Liver (tissue), 9 donors: ENCODE data around the gene CAPN10. TPM values are rescaled to one million over a fixed set of nuclear protein-coding genes. Genes with fewer than 3 reads are reported as not detected.

ENCODE experiments used
- DNase-seq: peaks from one replicate; pipeline ENCODE4 v3.0.0-alpha.2; 2017; ENCODE audit warnings: low spot score
- H3K27ac ChIP-seq, 2 donors: one replicate each; pipeline ENCODE4 v1.7.0; 2013; ENCODE audit warnings: inconsistent platforms in 2 of 2, low read length in 2 of 2, control low read depth in 1 of 2, low read depth in 1 of 2, mild to moderate bottlenecking in 1 of 2
- H3K27me3 ChIP-seq, 4 donors: one replicate each; pipeline versions ENCODE4 v1.6.1 to v1.7.0; 2013; ENCODE audit warnings: low read length in 3 of 4, inconsistent platforms in 1 of 4, mild to moderate bottlenecking in 1 of 4, moderate library complexity in 1 of 4; ENCODE audit not compliant: control insufficient read depth in 4 of 4, insufficient read depth in 4 of 4
- H3K36me3 ChIP-seq, 4 donors: one replicate each; pipeline versions ENCODE4 v1.6.1 to v1.7.0; 2013; ENCODE audit warnings: low read length in 3 of 4, mild to moderate bottlenecking in 3 of 4, low read depth in 1 of 4, moderate library complexity in 1 of 4; ENCODE audit not compliant: control insufficient read depth in 4 of 4, insufficient read depth in 3 of 4
- H3K4me1 ChIP-seq, 4 donors: one replicate each; pipeline versions ENCODE4 v1.6.1 to v1.7.0; 2013; ENCODE audit warnings: low read length in 3 of 4, mild to moderate bottlenecking in 3 of 4, moderate library complexity in 1 of 4; ENCODE audit not compliant: control insufficient read depth in 4 of 4, insufficient read depth in 4 of 4
- H3K4me3 ChIP-seq, 3 donors: one replicate each; pipeline versions ENCODE4 v1.6.1 to v1.7.0; 2013; ENCODE audit warnings: low read length in 3 of 3, control low read depth in 1 of 3, low read depth in 1 of 3, mild to moderate bottlenecking in 1 of 3
- H3K9ac ChIP-seq, 2 donors: one replicate each; pipeline ENCODE4 v1.7.0; 2013; ENCODE audit warnings: low read length in 2 of 2, mild to moderate bottlenecking in 2 of 2, moderate library complexity in 2 of 2, control low read depth in 1 of 2, low read depth in 1 of 2
- H3K9me3 ChIP-seq, 4 donors: one replicate each; pipeline versions ENCODE4 v1.6.1 to v1.7.0; 2013; ENCODE audit warnings: low read length in 3 of 4; ENCODE audit not compliant: control insufficient read depth in 4 of 4
- EGR1 ChIP-seq, 2 donors: IDR thresholded peaks; 2 replicates each; pipeline ENCODE4 v1.6.1; 2016 to 2018; ENCODE audit warnings: antibody characterized with exemption in 2 of 2, low read depth in 2 of 2
- FOXA1 ChIP-seq: IDR thresholded peaks from 2 replicates; pipeline ENCODE4 v1.6.1; 2016; ENCODE audit warnings: antibody characterized with exemption
- FOXA2 ChIP-seq: IDR thresholded peaks from 2 replicates; pipeline ENCODE4 v1.6.1; 2016; ENCODE audit warnings: antibody characterized with exemption
- GABPA ChIP-seq, 2 donors: IDR thresholded peaks in 1 of 2; conservative IDR thresholded peaks in 1 of 2; 2 replicates each; pipeline ENCODE4 v1.6.1; 2016; ENCODE audit warnings: antibody characterized with exemption in 2 of 2, mild to moderate bottlenecking in 1 of 2, moderate library complexity in 1 of 2
- HNF4A ChIP-seq, 2 donors: conservative IDR thresholded peaks; 2 replicates each; pipeline ENCODE4 v1.6.1; 2016; ENCODE audit warnings: antibody characterized with exemption in 2 of 2, mild to moderate bottlenecking in 2 of 2
- HNF4G ChIP-seq: IDR thresholded peaks from 2 replicates; pipeline ENCODE4 v1.6.1; 2016; ENCODE audit warnings: antibody characterized with exemption
- JUND ChIP-seq, 2 donors: IDR thresholded peaks; 2 replicates each; pipeline ENCODE4 v1.6.1; 2016; ENCODE audit warnings: antibody characterized with exemption in 2 of 2
- NR2F2 ChIP-seq: IDR thresholded peaks from 2 replicates; pipeline ENCODE4 v1.6.1; 2016; ENCODE audit warnings: antibody characterized with exemption
- RXRA ChIP-seq, 2 donors: IDR thresholded peaks; 2 replicates each; pipeline ENCODE4 v1.6.1; 2017 to 2018; ENCODE audit warnings: antibody characterized with exemption in 2 of 2, mild to moderate bottlenecking in 1 of 2
- SP1 ChIP-seq: IDR thresholded peaks from 2 replicates; pipeline ENCODE4 v1.6.1; 2018; ENCODE audit warnings: antibody characterized with exemption, mild to moderate bottlenecking
- TAF1 ChIP-seq: conservative IDR thresholded peaks from 2 replicates; pipeline ENCODE4 v1.6.1; 2016; ENCODE audit warnings: antibody characterized with exemption, mild to moderate bottlenecking
- YY1 ChIP-seq: IDR thresholded peaks from 2 replicates; pipeline ENCODE4 v1.6.1; 2016; ENCODE audit warnings: antibody characterized with exemption, mild to moderate bottlenecking
- WGBS: extraction: QIAGEN DNeasy Blood & Tissue Kit; methylation state at CpG from one replicate; pipeline ENCODE4 v1.1.7; 2013; 5-methylcytosine and 5-hydroxymethylcytosine counted together
- polyA plus RNA-seq, 2 donors: library from polyadenylated mRNA; stranded (reverse) in 1 of 2; unstranded in 1 of 2; fragments of 200-250 nt in 1 of 2; fragments of >200 nt in 1 of 2; fragmentation: Nextera tagmentation in 1 of 2; extraction: Ambion mirVana in 1 of 2; gene quantifications; one replicate each; pipeline versions ENCODE4 v1.2.1 to v1.2.3, GENCODE V29; 2013 to 2015
- total RNA-seq, 2 donors: library from RNA; depleted of rRNA; stranded (reverse); fragments of >200 nt; gene quantifications; one replicate each; pipeline ENCODE4 v1.2.3, GENCODE V29; 2014
- TF ChIP-seq, protein P1 (sequence below): fragments of 150-350 bp; IDR thresholded peaks from 2 replicates; pipeline ENCODE4 v1.5.1; 2017; ENCODE audit warnings: improper control_type of control experiment, low read depth, low read length; ENCODE audit not compliant: missing input control
- TF ChIP-seq, protein P2 (sequence below): IDR thresholded peaks from 2 replicates; pipeline ENCODE4 v1.6.1; 2016; ENCODE audit warnings: antibody characterized with exemption, mild to moderate bottlenecking
- TF ChIP-seq, protein P3 (sequence below): IDR thresholded peaks from 2 replicates; pipeline ENCODE4 v1.6.1; 2016; ENCODE audit warnings: antibody characterized with exemption
- TF ChIP-seq, protein P4 (sequence below): IDR thresholded peaks from 2 replicates; pipeline ENCODE4 v1.6.1; 2016; ENCODE audit warnings: antibody characterized with exemption
- TF ChIP-seq, protein P5 (sequence below): IDR thresholded peaks from 2 replicates; pipeline ENCODE4 v1.6.1; 2016; ENCODE audit warnings: antibody characterized with exemption
- donor health status: healthy.
- donor health status: healthy.
- donor health status: healthy.
- donor health status: healthy.
- donor health status: healthy.

CAPN10 gene
- total and polyA plus RNA-seq, 4 donors, result 4.8 to 11.3 (median 6.5) TPM

DNA sequence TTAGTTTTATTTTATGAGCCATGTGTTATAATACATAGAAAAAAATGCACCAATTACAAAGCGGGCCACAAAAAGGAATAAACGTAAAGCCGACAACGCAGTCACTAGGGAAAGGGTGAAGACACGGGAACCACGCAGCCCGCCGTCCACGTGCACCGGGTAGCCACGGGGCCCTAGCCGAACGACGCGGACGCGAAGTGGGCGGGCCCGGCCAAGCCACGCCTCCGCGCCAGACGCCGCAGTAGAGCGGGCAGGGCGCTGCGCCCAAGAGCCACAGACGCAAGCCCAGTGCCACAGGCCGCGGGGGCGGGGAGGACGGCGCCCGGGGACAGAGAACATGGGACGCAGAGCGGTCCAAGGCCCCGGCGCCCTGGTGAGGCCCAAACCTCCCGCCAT, 26.5 kb upstream of the CAPN10 start, which contains the start of gene DUSP28:
TSS of gene DUSP28 (plus strand) at position 274 of the 396 bp plus-strand sequence. CDS start 328 bp downstream, outside the sequence.
- peak; percentile 90 for DNase-seq
- Histone ChIP-seq H3K4me3 (peak within 1 kb of the TSS; percentile 71 to 87 (median 77)), H3K9me3 (no peaks in the 10 kb centered on the region), H3K36me3 (no peaks in the 10 kb centered on the region), H3K4me1 (peaks cover 15 to 40% (median 24%) of the 10 kb centered on the region in 4 donors), H3K27ac (peak within 1 kb of the TSS; percentile 99), H3K9ac (peak within 1 kb of the TSS; percentile 78 to 83), H3K27me3 (no peaks in the 10 kb centered on the region)
- TF ChIP-seq, protein P1, sequence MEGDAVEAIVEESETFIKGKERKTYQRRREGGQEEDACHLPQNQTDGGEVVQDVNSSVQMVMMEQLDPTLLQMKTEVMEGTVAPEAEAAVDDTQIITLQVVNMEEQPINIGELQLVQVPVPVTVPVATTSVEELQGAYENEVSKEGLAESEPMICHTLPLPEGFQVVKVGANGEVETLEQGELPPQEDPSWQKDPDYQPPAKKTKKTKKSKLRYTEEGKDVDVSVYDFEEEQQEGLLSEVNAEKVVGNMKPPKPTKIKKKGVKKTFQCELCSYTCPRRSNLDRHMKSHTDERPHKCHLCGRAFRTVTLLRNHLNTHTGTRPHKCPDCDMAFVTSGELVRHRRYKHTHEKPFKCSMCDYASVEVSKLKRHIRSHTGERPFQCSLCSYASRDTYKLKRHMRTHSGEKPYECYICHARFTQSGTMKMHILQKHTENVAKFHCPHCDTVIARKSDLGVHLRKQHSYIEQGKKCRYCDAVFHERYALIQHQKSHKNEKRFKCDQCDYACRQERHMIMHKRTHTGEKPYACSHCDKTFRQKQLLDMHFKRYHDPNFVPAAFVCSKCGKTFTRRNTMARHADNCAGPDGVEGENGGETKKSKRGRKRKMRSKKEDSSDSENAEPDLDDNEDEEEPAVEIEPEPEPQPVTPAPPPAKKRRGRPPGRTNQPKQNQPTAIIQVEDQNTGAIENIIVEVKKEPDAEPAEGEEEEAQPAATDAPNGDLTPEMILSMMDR, result no peak
- TF ChIP-seq EGR1 (IDR thresholded peaks at IDR 0.05; ENCODE audit: low read depth in 2 of 2) (peak; percentile 61 to 85), TAF1 (peak; percentile 64), NR2F2 (no peak), SP1 (peak; percentile 64)
- TF ChIP-seq, protein P2, sequence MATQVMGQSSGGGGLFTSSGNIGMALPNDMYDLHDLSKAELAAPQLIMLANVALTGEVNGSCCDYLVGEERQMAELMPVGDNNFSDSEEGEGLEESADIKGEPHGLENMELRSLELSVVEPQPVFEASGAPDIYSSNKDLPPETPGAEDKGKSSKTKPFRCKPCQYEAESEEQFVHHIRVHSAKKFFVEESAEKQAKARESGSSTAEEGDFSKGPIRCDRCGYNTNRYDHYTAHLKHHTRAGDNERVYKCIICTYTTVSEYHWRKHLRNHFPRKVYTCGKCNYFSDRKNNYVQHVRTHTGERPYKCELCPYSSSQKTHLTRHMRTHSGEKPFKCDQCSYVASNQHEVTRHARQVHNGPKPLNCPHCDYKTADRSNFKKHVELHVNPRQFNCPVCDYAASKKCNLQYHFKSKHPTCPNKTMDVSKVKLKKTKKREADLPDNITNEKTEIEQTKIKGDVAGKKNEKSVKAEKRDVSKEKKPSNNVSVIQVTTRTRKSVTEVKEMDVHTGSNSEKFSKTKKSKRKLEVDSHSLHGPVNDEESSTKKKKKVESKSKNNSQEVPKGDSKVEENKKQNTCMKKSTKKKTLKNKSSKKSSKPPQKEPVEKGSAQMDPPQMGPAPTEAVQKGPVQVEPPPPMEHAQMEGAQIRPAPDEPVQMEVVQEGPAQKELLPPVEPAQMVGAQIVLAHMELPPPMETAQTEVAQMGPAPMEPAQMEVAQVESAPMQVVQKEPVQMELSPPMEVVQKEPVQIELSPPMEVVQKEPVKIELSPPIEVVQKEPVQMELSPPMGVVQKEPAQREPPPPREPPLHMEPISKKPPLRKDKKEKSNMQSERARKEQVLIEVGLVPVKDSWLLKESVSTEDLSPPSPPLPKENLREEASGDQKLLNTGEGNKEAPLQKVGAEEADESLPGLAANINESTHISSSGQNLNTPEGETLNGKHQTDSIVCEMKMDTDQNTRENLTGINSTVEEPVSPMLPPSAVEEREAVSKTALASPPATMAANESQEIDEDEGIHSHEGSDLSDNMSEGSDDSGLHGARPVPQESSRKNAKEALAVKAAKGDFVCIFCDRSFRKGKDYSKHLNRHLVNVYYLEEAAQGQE, result peak; percentile 15
- WGBS, result under 1% methylated on average over 39 of the region's 39 CpGs

GRCh38 chr2:240560480-240561324, 25.8 kb upstream of the CAPN10 start:
- WGBS, result under 1% methylated on average over 101 of the region's 101 CpGs
- H3K4me1 ChIP-seq, result peaks cover 15 to 42% (median 24%) of the 10 kb centered on the region in 4 donors
- TF ChIP-seq EGR1 (IDR thresholded peaks at IDR 0.05; ENCODE audit: low read depth in 2 of 2) (peak; percentile 80 to 81), RXRA (IDR thresholded peaks at IDR 0.05) (peak; percentile 25 to 38), HNF4G (no peak), SP1 (peak; percentile 81), JUND (IDR thresholded peaks at IDR 0.05) (no peak), FOXA1 (no peak), FOXA2 (no peak), NR2F2 (no peak), TAF1 (peak; percentile 89), YY1 (peak; percentile 83), HNF4A (conservative IDR thresholded peaks at IDR 0.05) (peak in 1 of 2 donors; percentile 12), GABPA (IDR thresholded peaks at IDR 0.05 in 1 of 2, conservative IDR thresholded peaks at IDR 0.05 in 1 of 2) (peak; percentile 74 to 91)
- TF ChIP-seq, protein P2, result no peak
- TF ChIP-seq, protein P3, sequence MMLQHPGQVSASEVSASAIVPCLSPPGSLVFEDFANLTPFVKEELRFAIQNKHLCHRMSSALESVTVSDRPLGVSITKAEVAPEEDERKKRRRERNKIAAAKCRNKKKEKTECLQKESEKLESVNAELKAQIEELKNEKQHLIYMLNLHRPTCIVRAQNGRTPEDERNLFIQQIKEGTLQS, result no peak
- TF ChIP-seq, protein P4, sequence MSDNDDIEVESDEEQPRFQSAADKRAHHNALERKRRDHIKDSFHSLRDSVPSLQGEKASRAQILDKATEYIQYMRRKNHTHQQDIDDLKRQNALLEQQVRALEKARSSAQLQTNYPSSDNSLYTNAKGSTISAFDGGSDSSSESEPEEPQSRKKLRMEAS, result peak; percentile 40
- TF ChIP-seq, protein P5, sequence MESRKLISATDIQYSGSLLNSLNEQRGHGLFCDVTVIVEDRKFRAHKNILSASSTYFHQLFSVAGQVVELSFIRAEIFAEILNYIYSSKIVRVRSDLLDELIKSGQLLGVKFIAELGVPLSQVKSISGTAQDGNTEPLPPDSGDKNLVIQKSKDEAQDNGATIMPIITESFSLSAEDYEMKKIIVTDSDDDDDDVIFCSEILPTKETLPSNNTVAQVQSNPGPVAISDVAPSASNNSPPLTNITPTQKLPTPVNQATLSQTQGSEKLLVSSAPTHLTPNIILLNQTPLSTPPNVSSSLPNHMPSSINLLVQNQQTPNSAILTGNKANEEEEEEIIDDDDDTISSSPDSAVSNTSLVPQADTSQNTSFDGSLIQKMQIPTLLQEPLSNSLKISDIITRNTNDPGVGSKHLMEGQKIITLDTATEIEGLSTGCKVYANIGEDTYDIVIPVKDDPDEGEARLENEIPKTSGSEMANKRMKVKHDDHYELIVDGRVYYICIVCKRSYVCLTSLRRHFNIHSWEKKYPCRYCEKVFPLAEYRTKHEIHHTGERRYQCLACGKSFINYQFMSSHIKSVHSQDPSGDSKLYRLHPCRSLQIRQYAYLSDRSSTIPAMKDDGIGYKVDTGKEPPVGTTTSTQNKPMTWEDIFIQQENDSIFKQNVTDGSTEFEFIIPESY, result no peak

More at GRCh38 chr2:240560480-240561324, 25.8 kb upstream of the CAPN10 start:
- DNase-seq, result peak; percentile 100
- Histone ChIP-seq H3K9ac (peak overlapping the region; percentile 78 to 83), H3K27ac (peak overlapping the region; percentile 99), H3K9me3 (no peaks in the 10 kb centered on the region), H3K4me3 (peak overlapping the region; percentile 71 to 87 (median 77)), H3K36me3 (no peaks in the 10 kb centered on the region), H3K27me3 (no peaks in the 10 kb centered on the region)
